HFFc6 (cell line): ENCODE results near the gene CERS1. TPM values are rescaled to one million over a fixed set of nuclear protein-coding genes. Genes with fewer than 3 reads are reported as not detected.

Experiments
- DNase-seq: peaks from one replicate; pipeline ENCODE4 v3.0.0-alpha.2; 2018
- H3K27ac Mint-ChIP-seq: 2 replicates; pipeline ENCODE4 v1.8.0; 2020; ENCODE audit warnings: mild to moderate bottlenecking, mixed read lengths
- H3K27me3 Mint-ChIP-seq: 2 replicates; pipeline ENCODE4 v1.8.0; 2021; ENCODE audit warnings: mild to moderate bottlenecking, moderate library complexity, mixed read lengths; ENCODE audit not compliant: insufficient read depth
- H3K36me3 Mint-ChIP-seq: 2 replicates; pipeline ENCODE4 v1.8.0; 2021; ENCODE audit warnings: low read depth, mixed read lengths
- H3K4me1 Mint-ChIP-seq: 2 replicates; pipeline ENCODE4 v1.8.0; 2020; ENCODE audit warnings: low read depth, mixed read lengths
- H3K4me3 Mint-ChIP-seq: 2 replicates; pipeline ENCODE4 v1.8.0; 2020; ENCODE audit warnings: mild to moderate bottlenecking, moderate library complexity, mixed read lengths
- H3K9me3 Mint-ChIP-seq: 2 replicates; pipeline ENCODE4 v1.8.0; 2020; ENCODE audit warnings: mild to moderate bottlenecking, mixed read lengths
- total RNA-seq, 6 experiments: library from RNA; stranded (reverse); fragmentation: NEBNext Ultra II Directional; extraction: Animal tissue kit (Norgen Biotek cat#: 25700); gene quantifications; 2 replicates in 1 of 6; 3 replicates in 5 of 6; pipeline ENCODE4 v1.2.3, GENCODE V29; 2021
- TF ChIP-seq, protein P1 (sequence below): fragments of 200-600 bp; sonication (generic); IDR thresholded peaks from 2 replicates; pipeline ENCODE4 v1.5.0; 2021; ENCODE audit warnings: antibody characterized with exemption, mild to moderate bottlenecking

The CERS1 gene
- total RNA-seq, 6 experiments from 2014 or later, result 0.96 to 2.1 (median 1.3) TPM

DNA sequence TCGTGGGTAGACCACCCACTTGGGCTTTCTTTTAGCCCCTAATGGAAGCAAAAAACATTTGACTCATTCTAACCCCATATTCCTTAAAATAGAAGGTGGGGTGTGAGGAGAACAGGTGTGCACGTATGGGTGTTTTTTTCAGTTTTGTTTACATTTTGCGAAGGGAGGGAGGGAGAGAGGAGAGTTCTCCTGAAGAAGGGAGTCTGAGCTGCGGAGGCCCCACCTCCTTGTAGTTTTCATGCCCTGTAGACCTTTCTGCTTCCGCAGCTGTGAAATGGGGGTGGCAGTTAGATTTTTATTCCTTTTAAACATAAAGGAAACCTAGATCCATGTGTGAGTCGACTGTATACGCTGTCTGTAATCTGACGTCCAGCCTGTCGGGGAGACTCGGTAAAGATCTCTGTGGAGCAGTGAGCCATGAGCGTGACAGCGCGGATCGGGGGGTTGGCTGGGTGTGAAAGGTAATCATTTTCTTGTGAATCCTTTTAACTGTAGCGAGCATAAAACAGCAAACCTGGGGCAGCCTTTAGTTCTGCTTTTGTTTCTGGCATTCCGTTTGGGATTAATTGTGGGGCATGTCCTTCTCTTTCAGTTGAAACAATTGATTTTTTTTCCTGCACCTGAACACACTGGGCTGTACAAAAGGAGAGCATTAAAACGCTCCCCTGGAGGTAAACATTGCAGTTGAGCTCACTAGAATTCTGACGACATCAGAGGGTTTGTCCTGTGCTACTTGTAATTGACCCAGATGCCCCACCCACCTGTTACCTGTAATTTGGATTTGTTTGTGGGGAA is 61.9 kb downstream of the CERS1 start:
- H3K36me3 Mint-ChIP-seq, result peaks cover 28% of the 10 kb centered on the region

DNA sequence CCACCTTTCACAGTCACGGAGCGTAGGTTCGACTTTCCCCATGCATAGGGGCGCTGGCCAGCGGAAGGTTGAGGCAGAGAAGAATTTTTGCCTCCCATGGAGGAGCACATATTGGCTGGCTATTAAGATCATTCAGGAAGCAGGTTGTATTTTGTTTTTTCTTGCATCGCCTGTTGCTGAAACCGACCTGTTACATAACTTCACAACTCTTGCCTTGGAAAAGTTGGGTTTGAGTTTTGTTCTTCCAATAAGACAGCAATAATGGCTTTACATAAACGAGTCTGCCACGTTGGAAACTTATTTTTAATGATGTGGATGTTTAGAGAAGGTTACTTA is 62.8 kb downstream of the CERS1 start:
- Mint-ChIP-seq H3K27ac (peak overlapping the region; percentile 83), H3K9me3 (no peaks in the 10 kb centered on the region), H3K27me3 (no peaks in the 10 kb centered on the region), H3K36me3 (peaks cover 28% of the 10 kb centered on the region), H3K4me1 (peaks cover 45% of the 10 kb centered on the region), H3K4me3 (peak overlapping the region; percentile 98)
- TF ChIP-seq, protein P1, sequence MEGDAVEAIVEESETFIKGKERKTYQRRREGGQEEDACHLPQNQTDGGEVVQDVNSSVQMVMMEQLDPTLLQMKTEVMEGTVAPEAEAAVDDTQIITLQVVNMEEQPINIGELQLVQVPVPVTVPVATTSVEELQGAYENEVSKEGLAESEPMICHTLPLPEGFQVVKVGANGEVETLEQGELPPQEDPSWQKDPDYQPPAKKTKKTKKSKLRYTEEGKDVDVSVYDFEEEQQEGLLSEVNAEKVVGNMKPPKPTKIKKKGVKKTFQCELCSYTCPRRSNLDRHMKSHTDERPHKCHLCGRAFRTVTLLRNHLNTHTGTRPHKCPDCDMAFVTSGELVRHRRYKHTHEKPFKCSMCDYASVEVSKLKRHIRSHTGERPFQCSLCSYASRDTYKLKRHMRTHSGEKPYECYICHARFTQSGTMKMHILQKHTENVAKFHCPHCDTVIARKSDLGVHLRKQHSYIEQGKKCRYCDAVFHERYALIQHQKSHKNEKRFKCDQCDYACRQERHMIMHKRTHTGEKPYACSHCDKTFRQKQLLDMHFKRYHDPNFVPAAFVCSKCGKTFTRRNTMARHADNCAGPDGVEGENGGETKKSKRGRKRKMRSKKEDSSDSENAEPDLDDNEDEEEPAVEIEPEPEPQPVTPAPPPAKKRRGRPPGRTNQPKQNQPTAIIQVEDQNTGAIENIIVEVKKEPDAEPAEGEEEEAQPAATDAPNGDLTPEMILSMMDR, result no peak
- no peak for DNase-seq

More for the DNA sequence above, 61.9 kb downstream of the CERS1 start:
- Mint-ChIP-seq H3K4me3 (peak overlapping the region; percentile 98), H3K4me1 (peaks cover 54% of the 10 kb centered on the region), H3K9me3 (no peaks in the 10 kb centered on the region), H3K27ac (peak overlapping the region; percentile 25), H3K27me3 (no peaks in the 10 kb centered on the region; the same call in 1 of the 2 replicates)
- DNase-seq, result no peak
- TF ChIP-seq, protein P1, result no peak

DNA sequence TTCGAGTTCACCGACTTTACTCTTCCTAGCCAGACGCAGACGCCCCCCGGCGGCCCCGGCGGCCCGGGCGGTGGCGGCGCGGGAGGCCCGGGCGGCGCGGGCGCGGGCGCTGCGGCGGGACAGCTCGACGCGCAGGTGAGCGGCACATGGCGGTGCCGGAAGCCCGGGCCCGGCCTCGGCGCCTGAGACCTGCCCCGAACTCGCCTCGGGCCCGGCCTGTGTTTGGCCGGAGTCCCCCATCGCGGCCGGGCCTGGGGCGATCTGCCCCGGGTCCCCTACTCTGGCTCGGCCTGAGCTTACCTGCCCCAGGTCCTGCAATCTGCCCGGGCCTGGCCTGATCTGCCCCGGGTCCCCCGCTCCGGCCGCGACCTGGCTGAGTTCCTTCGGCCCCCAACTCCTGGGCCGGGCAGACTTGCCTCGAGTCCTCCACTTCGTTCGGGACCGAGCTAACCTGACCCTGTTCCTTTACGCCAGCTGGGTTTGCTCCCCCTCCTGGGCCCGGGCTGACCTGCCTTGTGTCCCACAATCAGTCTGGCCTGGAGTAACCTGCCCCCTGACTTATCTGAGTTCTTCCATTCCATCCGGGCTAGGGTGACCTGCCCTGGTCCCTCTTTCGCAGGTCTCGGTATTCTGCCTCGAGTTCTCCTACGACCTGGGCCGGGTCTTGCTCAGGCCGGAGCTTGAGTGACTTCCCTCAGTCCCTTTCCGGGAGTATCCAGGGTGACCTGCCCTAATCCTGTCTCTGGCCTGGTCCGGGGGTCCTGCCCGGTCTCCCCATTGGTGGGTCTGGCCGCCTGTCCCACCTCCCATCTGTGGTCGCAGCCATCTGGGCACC is 63.4 kb downstream of the CERS1 start:
- Mint-ChIP-seq H3K4me1 (peaks cover 39% of the 10 kb centered on the region), H3K27ac (peak overlapping the region; percentile 83), H3K36me3 (peaks cover 31% of the 10 kb centered on the region), H3K4me3 (peak overlapping the region; percentile 98), H3K27me3 (no peaks in the 10 kb centered on the region), H3K9me3 (peaks cover 4% of the 10 kb centered on the region)
- TF ChIP-seq, protein P1, result peak; percentile 53
- DNase-seq, result peak; percentile 33

- H3K4me1 Mint-ChIP-seq, result peaks cover 35% of the 10 kb centered on the region
- H3K4me3 Mint-ChIP-seq, result peak within 1 kb of the TSS; percentile 98
These were observed 64.2 kb downstream of the CERS1 start, which contains the start of gene UPF1 for GRCh38 chr19:18831524-18832305. Gene UPF1, plus strand, starts transcription at chr19:18831959. Its CDS starts 251 bp downstream, at chr19:18832210.

GRCh38 chr19:18830488-18830887 is 65.5 kb downstream of the CERS1 start:
- H3K9me3 Mint-ChIP-seq, result peaks cover 18% of the 10 kb centered on the region
- no peak for DNase-seq
- peaks cover 5% of the 10 kb centered on the region for H3K27me3 Mint-ChIP-seq
- TF ChIP-seq, protein P1, result no peak
- H3K4me3 Mint-ChIP-seq, result no peak overlapping the region
- H3K27ac Mint-ChIP-seq, result no peak overlapping the region
- peaks cover 36% of the 10 kb centered on the region for H3K36me3 Mint-ChIP-seq
- peaks cover 24% of the 10 kb centered on the region for H3K4me1 Mint-ChIP-seq

More at GRCh38 chr19:18831524-18832305, 64.2 kb downstream of the CERS1 start, which contains the start of gene UPF1:
- peaks cover 35% of the 10 kb centered on the region for H3K36me3 Mint-ChIP-seq
- DNase-seq, result peak; percentile 81
- H3K27me3 Mint-ChIP-seq, result peaks cover 3% of the 10 kb centered on the region; the same call in 1 of the 2 replicates
- TF ChIP-seq, protein P1, result no peak
- peak within 1 kb of the TSS; percentile 83 for H3K27ac Mint-ChIP-seq
- H3K9me3 Mint-ChIP-seq, result peaks cover 10% of the 10 kb centered on the region
